GM12801 (cell line): ENCODE measurements around the gene EIF3B.

Source experiments
- TF ChIP-seq, protein P1 (sequence below): IDR thresholded peaks from one replicate; pipeline ENCODE4 v1.5.1; 2011; ENCODE audit warnings: control low read depth; ENCODE audit not compliant: insufficient read length; ENCODE audit errors: extremely low read depth

The EIF3B gene

DNA sequence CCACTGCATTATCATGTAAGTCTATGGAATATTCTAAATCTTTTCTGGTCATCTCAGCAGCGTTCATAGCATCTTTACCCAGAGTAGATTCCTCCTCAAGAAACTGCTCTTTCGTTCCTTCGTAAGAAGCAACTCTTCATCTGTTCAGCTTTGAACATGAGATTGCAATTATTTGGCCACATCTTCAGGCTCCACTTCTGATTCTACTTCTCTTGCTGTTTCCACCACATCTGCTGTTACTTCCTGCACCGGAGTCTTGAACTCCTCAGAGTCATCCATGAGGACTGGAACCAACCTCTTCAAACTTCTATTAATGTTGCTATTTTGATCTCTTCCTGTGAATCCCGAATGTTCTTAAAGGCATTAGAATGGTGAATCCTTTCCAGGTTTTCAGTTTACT, 61.4 kb downstream of the EIF3B start:
- TF ChIP-seq, protein P1, sequence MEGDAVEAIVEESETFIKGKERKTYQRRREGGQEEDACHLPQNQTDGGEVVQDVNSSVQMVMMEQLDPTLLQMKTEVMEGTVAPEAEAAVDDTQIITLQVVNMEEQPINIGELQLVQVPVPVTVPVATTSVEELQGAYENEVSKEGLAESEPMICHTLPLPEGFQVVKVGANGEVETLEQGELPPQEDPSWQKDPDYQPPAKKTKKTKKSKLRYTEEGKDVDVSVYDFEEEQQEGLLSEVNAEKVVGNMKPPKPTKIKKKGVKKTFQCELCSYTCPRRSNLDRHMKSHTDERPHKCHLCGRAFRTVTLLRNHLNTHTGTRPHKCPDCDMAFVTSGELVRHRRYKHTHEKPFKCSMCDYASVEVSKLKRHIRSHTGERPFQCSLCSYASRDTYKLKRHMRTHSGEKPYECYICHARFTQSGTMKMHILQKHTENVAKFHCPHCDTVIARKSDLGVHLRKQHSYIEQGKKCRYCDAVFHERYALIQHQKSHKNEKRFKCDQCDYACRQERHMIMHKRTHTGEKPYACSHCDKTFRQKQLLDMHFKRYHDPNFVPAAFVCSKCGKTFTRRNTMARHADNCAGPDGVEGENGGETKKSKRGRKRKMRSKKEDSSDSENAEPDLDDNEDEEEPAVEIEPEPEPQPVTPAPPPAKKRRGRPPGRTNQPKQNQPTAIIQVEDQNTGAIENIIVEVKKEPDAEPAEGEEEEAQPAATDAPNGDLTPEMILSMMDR = no peak

DNA sequence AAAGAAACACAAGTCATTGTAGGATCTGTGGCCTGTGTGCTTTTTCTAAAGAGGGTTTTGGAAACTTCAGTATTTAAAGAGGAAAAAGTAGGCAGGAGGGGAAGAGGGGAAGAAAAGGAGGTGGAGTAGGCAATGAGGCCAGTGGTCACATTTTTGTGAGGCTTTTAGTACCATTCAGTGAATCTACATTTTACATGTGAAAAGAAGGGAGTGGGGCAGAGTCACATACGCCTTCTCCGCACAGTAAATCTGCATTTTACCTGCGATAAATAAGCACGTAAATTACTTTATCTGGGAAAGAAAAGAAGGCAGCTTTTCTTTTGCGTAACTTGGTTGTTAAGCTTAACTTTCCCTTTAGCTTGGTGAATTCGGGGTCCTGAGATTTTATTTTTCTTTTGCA, 62.0 kb downstream of the EIF3B start:
- TF ChIP-seq, protein P1 = no peak

DNA sequence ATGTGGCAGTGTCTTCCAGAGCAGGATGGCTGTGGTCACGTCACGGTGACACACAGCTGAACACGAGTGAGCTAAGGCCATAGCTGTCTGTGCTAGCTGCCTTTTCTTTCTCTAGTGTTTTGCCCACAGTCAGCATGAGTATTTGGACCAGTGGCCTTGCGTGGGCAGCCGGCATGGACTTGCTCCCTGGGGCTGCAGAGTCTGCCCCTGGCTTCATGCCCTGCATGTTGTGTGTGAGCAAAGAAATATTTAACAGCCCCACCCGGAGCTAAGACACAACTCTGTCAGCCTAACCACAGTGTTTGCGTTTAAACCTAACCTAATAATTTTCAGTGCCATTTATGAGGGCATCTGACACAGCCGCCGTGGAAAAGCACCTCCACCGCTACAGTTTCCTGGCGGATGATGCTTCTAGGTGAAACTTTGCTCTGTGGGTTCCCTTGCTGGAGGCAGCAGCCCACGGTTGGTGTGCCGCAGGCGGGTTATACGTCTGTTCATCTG, 63.4 kb downstream of the EIF3B start:
- TF ChIP-seq, protein P1 = no peak

GRCh38 chr7:2420216-2420933, 65.7 kb downstream of the EIF3B start:
- TF ChIP-seq, protein P1 = no peak

- TF ChIP-seq, protein P1 = no peak
Observed at GRCh38 chr7:2421943-2422310, 67.3 kb downstream of the EIF3B start.

GRCh38 chr7:2425749-2426148, 71.1 kb downstream of the EIF3B start:
- TF ChIP-seq, protein P1 = no peak
